Measurements from ENCODE around the gene TBPL1. TPM values are rescaled to one million over a fixed set of nuclear protein-coding genes. Genes with fewer than 3 reads are reported as not detected.

The TBPL1 gene
- total RNA-seq, 1 donor from 2014 or later, result 48.4 TPM

- Mint-ChIP-seq H3K4me3 (ENCODE audit: low read depth) (no peak overlapping the region), H3K9me3 (ENCODE audit: low read depth) (no peaks in the 10 kb centered on the region), H3K4me1 (ENCODE audit: low read depth) (peaks cover 18% of the 10 kb centered on the region), H3K36me3 (ENCODE audit: insufficient read depth) (peaks cover 10% of the 10 kb centered on the region), H3K27me3 (no peaks in the 10 kb centered on the region), H3K27ac (no peak overlapping the region)
- no peak for DNase-seq (ENCODE audit: low spot score, unreplicated experiment)
- TF ChIP-seq CTCF (IDR thresholded peaks at IDR 0.05; ENCODE audit: unreplicated experiment), result no peak
These were observed 67.5 kb downstream of the TBPL1 start for GRCh38 chr6:134020543-134020942.

- H3K4me1 Mint-ChIP-seq (ENCODE audit: low read depth), result peaks cover 16% of the 10 kb centered on the region
- no peak for DNase-seq (ENCODE audit: low spot score, unreplicated experiment)
- H3K4me3 Mint-ChIP-seq (ENCODE audit: low read depth), result no peak overlapping the region
- H3K36me3 Mint-ChIP-seq (ENCODE audit: insufficient read depth), result peaks cover 10% of the 10 kb centered on the region
- no peak overlapping the region for H3K27ac Mint-ChIP-seq
- no peaks in the 10 kb centered on the region for H3K9me3 Mint-ChIP-seq (ENCODE audit: low read depth)
- TF ChIP-seq CTCF (IDR thresholded peaks at IDR 0.05; ENCODE audit: unreplicated experiment), result no peak
- no peaks in the 10 kb centered on the region for H3K27me3 Mint-ChIP-seq
These were observed 67.9 kb downstream of the TBPL1 start for GRCh38 chr6:134020968-134021367.

- H3K27me3 Mint-ChIP-seq, result no peaks in the 10 kb centered on the region
- no peak overlapping the region for H3K4me3 Mint-ChIP-seq (ENCODE audit: low read depth)
- DNase-seq (ENCODE audit: low spot score, unreplicated experiment), result no peak
- peaks cover 13% of the 10 kb centered on the region for H3K4me1 Mint-ChIP-seq (ENCODE audit: low read depth)
- peaks cover 10% of the 10 kb centered on the region for H3K36me3 Mint-ChIP-seq (ENCODE audit: insufficient read depth)
- TF ChIP-seq CTCF (IDR thresholded peaks at IDR 0.05; ENCODE audit: unreplicated experiment), result no peak
- H3K9me3 Mint-ChIP-seq (ENCODE audit: low read depth), result no peaks in the 10 kb centered on the region
- no peak overlapping the region for H3K27ac Mint-ChIP-seq
These were observed 68.5 kb downstream of the TBPL1 start for GRCh38 chr6:134021396-134022122.

- DNase-seq (ENCODE audit: low spot score, unreplicated experiment), result no peak
- peaks cover 10% of the 10 kb centered on the region for H3K36me3 Mint-ChIP-seq (ENCODE audit: insufficient read depth)
- H3K9me3 Mint-ChIP-seq (ENCODE audit: low read depth), result no peaks in the 10 kb centered on the region
- no peak overlapping the region for H3K4me3 Mint-ChIP-seq (ENCODE audit: low read depth)
- no peak overlapping the region for H3K27ac Mint-ChIP-seq
- TF ChIP-seq CTCF (IDR thresholded peaks at IDR 0.05; ENCODE audit: unreplicated experiment), result no peak
- no peaks in the 10 kb centered on the region for H3K27me3 Mint-ChIP-seq
- H3K4me1 Mint-ChIP-seq (ENCODE audit: low read depth), result peaks cover 15% of the 10 kb centered on the region
These were observed 69.6 kb downstream of the TBPL1 start for GRCh38 chr6:134022650-134023049.

- peaks cover 8% of the 10 kb centered on the region for H3K4me1 Mint-ChIP-seq (ENCODE audit: low read depth)
- H3K27ac Mint-ChIP-seq, result no peak overlapping the region
- no peaks in the 10 kb centered on the region for H3K9me3 Mint-ChIP-seq (ENCODE audit: low read depth)
- H3K4me3 Mint-ChIP-seq (ENCODE audit: low read depth), result no peak overlapping the region
- DNase-seq (ENCODE audit: low spot score, unreplicated experiment), result no peak
- no peaks in the 10 kb centered on the region for H3K27me3 Mint-ChIP-seq
- peaks cover 6% of the 10 kb centered on the region for H3K36me3 Mint-ChIP-seq (ENCODE audit: insufficient read depth)
- no peak for TF ChIP-seq CTCF (IDR thresholded peaks at IDR 0.05; ENCODE audit: unreplicated experiment)
These were observed 73.6 kb downstream of the TBPL1 start for GRCh38 chr6:134026597-134026996.
